SHP77 treated with DMSO at 0.1 percent for 48 hours (cell line): ENCODE data around the gene COA8.
A peak's percentile ranks its signal among the peaks of the same experiment; 100 is the strongest.
"Not testable (repeated sequence)": the region's sequence is repeated elsewhere in the genome, so short reads cannot be mapped to it uniquely, and the experiment has no call there.

Experiments
- DNase-seq: peaks from one replicate; lab custom pipeline; 2025; lab: John Stamatoyannopoulos, UW

The COA8 gene

DNA sequence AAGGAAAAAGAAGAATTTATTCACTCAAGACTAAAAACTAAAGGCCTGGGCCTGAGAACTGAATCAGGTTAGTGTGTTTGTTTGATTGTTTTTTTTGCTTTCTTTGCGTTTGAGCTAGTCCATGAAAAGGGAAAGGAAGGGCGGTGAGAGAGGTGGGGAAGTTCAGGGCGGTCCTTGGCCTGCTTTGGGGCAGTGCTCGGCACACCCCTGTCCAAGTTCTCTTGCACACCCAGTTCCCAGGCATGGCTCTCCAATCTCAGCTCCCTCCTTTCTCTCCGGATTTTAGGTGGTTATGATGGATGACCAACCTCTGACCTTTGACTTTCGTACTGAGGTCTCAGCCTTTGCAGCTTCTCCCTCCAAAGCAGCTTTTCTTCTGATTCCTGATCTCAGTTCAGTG is 11.3 kb downstream of the COA8 start:
- DNase-seq = no peak

- no peak for DNase-seq
Measured at GRCh38 chr14:103574707-103575285, 12.0 kb downstream of the COA8 start.

DNA sequence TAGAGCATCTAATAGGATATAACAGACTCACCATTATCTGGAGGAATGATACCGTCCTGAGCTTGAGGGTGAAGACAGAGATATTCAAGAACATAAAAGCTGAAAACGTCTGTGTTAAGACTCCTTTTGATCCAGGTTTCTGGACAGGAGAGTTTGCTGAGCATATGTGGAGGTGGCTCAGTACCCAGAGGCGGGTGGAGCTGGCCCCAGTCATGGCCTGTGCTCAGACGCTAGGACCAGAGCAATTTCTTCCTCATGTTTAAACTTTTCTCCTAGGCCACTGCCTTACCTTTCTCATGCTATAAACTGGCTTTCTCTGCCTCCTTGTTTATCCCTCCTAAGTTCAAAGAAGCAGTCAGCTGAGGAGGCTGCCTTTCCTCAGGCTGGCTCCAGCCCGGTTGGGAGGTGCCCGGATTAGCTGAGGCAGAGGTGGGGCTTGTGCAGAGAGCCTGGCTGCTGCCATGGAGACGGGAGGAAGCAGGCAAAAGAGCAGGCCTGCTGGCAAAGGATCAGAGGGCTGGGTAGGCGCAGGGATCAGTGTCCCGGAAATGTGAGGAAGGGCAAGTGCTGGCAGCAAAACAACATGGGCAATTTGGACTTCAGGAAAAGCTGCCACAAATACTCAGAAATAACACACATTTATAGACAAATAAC is 13.7 kb downstream of the COA8 start:
- peak; percentile 13 for DNase-seq

- no peak for DNase-seq
Measured at GRCh38 chr14:103578401-103579075, 15.8 kb downstream of the COA8 start.

DNA sequence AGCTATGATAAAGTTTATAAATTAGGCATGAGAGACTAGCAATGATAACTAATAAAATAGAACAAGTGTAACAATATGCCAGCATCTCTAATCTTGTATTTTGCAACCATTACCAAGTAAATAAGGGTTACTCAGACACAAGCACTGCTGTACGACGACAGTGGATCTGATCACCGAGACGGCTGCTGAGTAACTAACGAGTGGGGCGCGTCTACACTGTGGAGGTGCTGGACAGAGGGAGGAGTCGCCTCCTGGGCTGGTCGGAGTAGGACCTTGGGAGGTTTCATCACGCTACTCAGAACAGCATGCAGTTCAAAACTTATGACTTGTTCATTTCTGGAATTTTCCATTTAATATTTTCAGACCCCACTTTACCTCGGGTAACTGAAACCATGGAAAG is 18.4 kb downstream of the COA8 start:
- no peak for DNase-seq

DNA sequence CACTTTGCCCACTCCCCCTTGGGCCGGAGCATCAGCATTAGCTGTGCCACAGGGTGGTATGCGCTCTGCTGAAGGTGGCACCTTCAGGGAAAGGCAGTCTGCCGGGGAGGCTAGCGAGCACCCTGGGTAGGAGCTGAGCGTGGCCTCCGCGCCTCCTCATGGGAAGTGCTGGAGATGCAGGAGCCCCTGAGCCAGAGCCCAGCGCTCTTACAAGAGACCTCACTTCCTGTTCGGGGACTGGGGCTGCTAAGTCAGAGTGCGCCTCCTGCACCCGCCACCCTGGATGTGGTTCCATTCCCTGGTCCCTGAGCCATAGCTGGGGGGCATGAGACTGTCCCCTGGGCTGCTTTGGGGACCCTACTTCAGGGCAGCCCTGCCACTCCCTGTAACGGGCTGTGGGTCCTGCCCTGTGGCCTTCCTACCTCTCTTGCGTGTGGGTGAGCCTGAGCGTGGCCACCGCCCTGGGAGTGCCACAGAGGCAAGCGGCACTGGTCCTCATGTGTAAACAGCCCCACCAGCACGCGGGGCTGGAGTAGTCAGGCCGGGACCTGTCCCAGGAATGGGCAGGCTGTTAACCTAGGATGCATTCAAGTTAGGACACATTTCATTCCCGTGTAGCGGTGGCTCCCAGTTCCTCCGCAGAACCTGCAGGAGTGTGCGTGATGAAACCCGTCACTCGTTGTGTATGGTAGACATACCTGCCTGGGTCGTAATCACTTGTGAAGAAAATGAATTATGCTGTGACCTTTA is 19.4 kb downstream of the COA8 start:
- DNase-seq = no peak

DNA sequence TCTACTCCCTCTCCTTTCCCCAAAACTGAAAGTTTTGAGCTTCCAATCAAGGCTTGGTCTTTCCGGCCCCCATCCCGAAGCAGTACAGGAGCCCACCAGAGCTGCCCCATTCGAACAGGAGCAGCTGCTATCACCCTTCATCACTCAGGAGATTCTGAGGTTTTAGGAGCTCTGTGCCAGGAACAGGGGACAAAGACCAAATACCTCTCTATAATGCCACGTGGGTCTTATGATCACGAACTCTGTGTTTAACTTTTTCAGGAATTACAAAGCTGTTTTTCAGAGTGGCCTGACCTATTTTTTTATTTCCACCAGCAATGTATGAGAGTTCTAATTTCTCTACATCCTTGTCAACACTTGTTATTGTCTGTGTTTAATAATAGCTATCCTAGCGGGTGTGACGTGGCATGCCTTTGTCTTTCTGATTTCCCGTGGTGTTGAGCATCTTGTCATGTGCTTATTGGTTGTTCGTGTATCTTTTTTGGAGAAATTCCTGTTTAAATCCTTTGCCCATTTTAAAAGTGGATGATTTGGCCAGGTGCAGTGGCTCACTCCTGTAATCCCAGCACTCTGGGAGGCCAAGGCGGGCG is 21.7 kb downstream of the COA8 start:
- DNase-seq = no peak

- DNase-seq = no peak
Measured at GRCh38 chr14:103593577-103593976, 30.8 kb downstream of the COA8 start.

GRCh38 chr14:103594265-103594664 is 31.5 kb downstream of the COA8 start:
- DNase-seq = peak; percentile 32

- DNase-seq = peak; percentile 26
Measured at GRCh38 chr14:103597623-103598377, 35.0 kb downstream of the COA8 start.

GRCh38 chr14:103600503-103600902 is 37.7 kb downstream of the COA8 start:
- no peak for DNase-seq

DNA sequence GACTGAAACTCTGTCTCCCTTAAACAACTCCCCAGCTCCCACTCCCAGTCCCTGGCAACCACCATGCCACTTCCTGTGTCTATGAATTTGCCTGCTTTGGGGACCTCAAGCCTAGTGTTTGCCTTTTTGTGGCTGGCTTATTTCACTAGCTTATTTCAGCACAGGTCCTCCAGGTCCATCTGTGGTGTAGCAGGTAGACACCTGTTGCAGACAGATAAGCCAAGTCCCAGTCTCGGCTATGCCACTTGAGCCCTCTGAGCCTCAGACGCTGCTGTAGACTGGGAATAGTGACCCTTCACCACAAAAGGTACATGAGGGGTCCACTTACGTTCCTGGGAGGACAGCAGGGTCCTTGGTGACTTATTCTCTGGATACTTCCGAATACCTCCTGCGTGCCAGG is 41.9 kb downstream of the COA8 start:
- no peak for DNase-seq

DNA sequence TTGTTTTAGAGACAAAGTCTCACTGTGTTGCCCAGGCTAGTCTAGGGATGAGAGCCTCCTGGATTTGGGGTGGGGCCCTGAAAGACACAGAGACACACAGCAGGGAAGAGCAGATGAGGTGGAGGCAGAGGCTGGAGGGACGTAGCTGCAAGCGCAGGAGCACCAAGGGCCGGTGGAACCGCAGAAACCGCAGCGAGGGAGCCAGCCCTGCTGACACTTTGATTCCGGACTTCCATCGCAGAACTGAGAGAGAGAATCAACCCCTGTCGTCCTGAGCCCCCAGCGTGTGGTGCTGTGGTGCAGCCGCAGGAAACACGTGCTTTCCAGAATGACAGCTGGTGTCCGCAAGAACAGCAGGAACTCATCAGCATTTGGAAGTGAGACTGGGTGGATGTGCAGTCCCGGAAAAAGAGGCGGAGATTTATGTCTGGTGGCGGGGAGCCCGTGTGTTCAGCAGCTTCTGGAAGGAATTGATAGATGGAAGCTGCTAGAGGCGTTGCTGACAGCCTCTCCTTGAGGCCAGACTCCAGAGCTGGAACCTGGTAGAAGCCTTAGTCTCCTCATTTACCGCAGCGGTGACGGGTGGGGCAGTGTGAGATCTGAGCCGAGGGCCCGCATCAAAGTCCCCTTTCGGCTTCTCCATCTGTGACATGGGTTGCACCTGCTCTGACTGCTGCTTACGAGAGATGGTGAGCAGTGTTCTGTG is 44.4 kb downstream of the COA8 start:
- DNase-seq = peak; percentile 39

- no peak for DNase-seq
Measured at GRCh38 chr14:103607822-103608221, 45.1 kb downstream of the COA8 start.

DNA sequence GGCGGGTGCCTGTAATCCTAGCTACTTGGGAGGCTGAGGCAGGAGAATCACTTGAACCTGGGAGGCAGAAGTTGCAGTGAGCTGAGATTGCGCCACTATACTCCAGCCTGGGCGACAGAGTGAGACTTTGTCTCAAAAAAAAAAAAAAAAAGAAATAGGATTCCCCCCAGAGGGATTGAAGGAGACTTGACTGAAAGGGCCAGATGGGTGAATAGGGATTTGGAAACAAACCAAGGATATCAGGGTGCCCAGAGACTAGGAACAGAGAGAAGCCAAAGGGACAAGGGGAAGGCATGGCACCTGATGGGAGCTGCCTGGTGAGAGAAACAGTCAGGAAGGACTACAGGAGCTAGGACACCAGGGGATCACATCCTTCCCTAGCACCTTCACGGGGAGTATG is 46.3 kb downstream of the COA8 start:
- DNase-seq = not testable (repeated sequence)

DNA sequence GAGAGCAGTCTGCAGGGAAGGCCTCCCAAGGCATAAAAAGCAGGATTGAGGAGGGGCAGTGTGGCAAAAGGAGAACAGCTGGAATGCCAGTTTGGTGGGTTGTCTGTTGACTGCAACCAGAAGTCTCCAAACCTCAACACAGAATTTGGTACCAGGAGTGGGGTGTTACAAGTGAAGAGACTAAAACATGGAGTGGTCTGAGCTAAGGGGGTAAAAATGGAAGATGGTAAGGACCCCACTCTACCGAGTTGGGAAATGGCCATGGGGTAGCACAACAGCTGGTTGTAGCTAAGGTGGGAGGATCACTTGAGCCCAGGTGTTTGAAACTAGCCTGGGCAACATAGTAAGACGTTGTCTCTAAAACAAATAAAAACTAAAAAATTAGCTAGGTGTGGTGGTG is 48.5 kb downstream of the COA8 start:
- DNase-seq = no peak

- no peak for DNase-seq
Measured at GRCh38 chr14:103613517-103613916, 50.8 kb downstream of the COA8 start.

GRCh38 chr14:103616635-103617300 is 54.0 kb downstream of the COA8 start:
- DNase-seq = no peak

- no peak for DNase-seq
Measured at GRCh38 chr14:103619057-103619456, 56.3 kb downstream of the COA8 start.

DNA sequence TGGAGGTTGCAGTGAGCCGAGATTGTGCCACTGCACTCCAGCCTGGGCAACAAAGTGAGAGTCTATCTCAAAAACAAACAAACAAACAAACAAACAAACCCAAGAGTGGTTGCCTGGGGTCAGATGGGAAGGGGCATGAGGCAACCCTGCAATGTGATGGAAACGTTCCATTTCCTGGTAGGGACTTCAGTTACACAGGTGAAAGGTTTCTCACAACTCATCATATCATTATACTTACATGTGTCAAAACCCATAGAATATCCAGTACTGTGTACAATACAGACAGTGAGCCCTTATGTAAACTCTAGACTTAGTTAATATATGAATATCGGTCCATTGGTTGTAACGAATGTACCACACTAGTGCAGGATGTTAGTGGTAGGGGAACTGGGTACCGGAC is 59.1 kb downstream of the COA8 start:
- DNase-seq = no peak

GRCh38 chr14:103623308-103623707 is 60.5 kb downstream of the COA8 start:
- DNase-seq = no peak
